HepG2 (cell line): ENCODE data around the gene SLX4. TPM values are rescaled to one million over a fixed set of nuclear protein-coding genes. Genes with fewer than 3 reads are reported as not detected.

Experiments
- ATAC-seq: fragments of 200-7000 bp; cut with Tn5 transposase; 3 replicates; pipeline ENCODE4 v1.9.1; 2020; ENCODE audit warnings: mild to moderate bottlenecking, moderate library complexity
- BruUV-seq: library from RNA; stranded (reverse); fragments of 400-500 nt; replicated peaks from 2 replicates; lab custom pipeline; 2021; lab: Mats Ljungman, UMichigan
- CTCF ChIA-PET: fragments of 300-600 bp; formaldehyde crosslinking; extraction: SDS; loops from one replicate; lab custom pipeline; 2021; ENCODE audit warnings: low total read pairs, inconsistent platforms, low intra/inter-chr PET ratio; lab: Yijun Ruan, JAX
- POLR2A ChIA-PET: fragments of 350-600 bp; sonication (Branson Sonifier 250); formaldehyde crosslinking; loops from one replicate; lab custom pipeline; 2020; ENCODE audit warnings: antibody characterized with exemption, inconsistent platforms; lab: Yijun Ruan, JAX
- DNase-seq: peaks from one replicate; pipeline ENCODE4 v3.0.0-alpha.2; 2015; ENCODE audit warnings: low spot score
- FAIRE-seq: peaks from 3 replicates; lab custom pipeline; 2011; peaks lifted over from hg19 to GRCh38; lab: Jason Lieb, UNC
- H2AFZ ChIP-seq: one replicate; pipeline ENCODE4 v1.6.1; 2011; ENCODE audit warnings: low read length, inconsistent platforms
- H3K27ac ChIP-seq: fragments of 300-600 bp; 3 replicates; pipeline ENCODE4 v1.8.0; 2011; ENCODE audit warnings: mixed run types, mild to moderate bottlenecking, mixed read lengths, low read length, inconsistent platforms; ENCODE audit not compliant: insufficient read depth; ENCODE audit errors: extremely low read length
- H3K27me3 ChIP-seq, 2 experiments: fragments of 200-600 bp in 1 of 2; 2 replicates in 1 of 2; 3 replicates in 1 of 2; pipeline versions ENCODE4 v1.6.0 to v1.8.0; 2011; ENCODE audit warnings: low read length in 2 of 2, mild to moderate bottlenecking in 2 of 2, moderate library complexity in 2 of 2, inconsistent platforms in 1 of 2; ENCODE audit not compliant: insufficient read depth in 2 of 2, control insufficient read depth in 1 of 2
- H3K36me3 ChIP-seq, 2 experiments: fragments of 200-600 bp in 1 of 2; replicated peaks in 1 of 2; 2 replicates in 1 of 2; 3 replicates in 1 of 2; pipeline versions ENCODE4 v1.5.1 to v1.8.0; 2011; ENCODE audit warnings: low read length in 2 of 2, inconsistent platforms in 1 of 2; ENCODE audit not compliant: insufficient read depth in 2 of 2, control insufficient read depth in 1 of 2
- H3K4me1 ChIP-seq: 2 replicates; pipeline ENCODE4 v1.5.1; 2012; ENCODE audit warnings: low read length, inconsistent platforms; ENCODE audit not compliant: insufficient read depth
- H3K4me2 ChIP-seq: 2 replicates; pipeline ENCODE4 v1.6.0; 2011; ENCODE audit warnings: low read depth, low read length, inconsistent platforms
- H3K4me3 ChIP-seq, 3 experiments: fragments of 200-600 bp in 1 of 3; sonication (generic), shearing (Covaris generic) in 1 of 3; replicated peaks in 1 of 3; 2 replicates each; pipeline ENCODE4 v1.5.1; 2011 to 2016; ENCODE audit warnings: low read length in 3 of 3, inconsistent platforms in 2 of 3, low read depth in 2 of 3, mild to moderate bottlenecking in 2 of 3, control low read depth in 1 of 3, mixed read lengths in 1 of 3; ENCODE audit not compliant: insufficient read depth in 1 of 3
- H3K79me2 ChIP-seq: one replicate; pipeline ENCODE4 v1.6.1; 2011; ENCODE audit warnings: low read length, inconsistent platforms; ENCODE audit not compliant: insufficient read depth
- H3K9ac ChIP-seq: 2 replicates; pipeline ENCODE4 v1.6.0; 2011; ENCODE audit warnings: mild to moderate bottlenecking, low read depth, low read length, inconsistent platforms; ENCODE audit not compliant: insufficient read depth
- H3K9me3 ChIP-seq: 2 replicates; pipeline ENCODE4 v1.5.1; 2012; ENCODE audit warnings: mild to moderate bottlenecking, low read length
- H4K20me1 ChIP-seq: 2 replicates; pipeline ENCODE4 v1.6.0; 2011; ENCODE audit warnings: inconsistent platforms, mild to moderate bottlenecking, low read length, moderate library complexity; ENCODE audit not compliant: insufficient read depth
- PRDM10 ChIP-seq: sonication (generic); formaldehyde crosslinking; IDR thresholded peaks from 2 replicates; pipeline ENCODE4 v1.4.0; 2020; ENCODE audit warnings: low read depth, missing genetic modification reagents
- SP4 ChIP-seq: sonication (generic); formaldehyde crosslinking; IDR thresholded peaks from 2 replicates; pipeline ENCODE4 v1.8.1; 2023; ENCODE audit warnings: mild to moderate bottlenecking, missing genetic modification reagents
- TIGD3 ChIP-seq: sonication (generic); formaldehyde crosslinking; IDR thresholded peaks from 2 replicates; pipeline ENCODE4 v1.5.1; 2020; ENCODE audit warnings: mild to moderate bottlenecking, missing genetic modification reagents, borderline replicate concordance
- TRIM22 ChIP-seq: fragments of 450-650 bp; IDR thresholded peaks from 2 replicates; pipeline ENCODE4 v1.6.1; 2017
- ZNF282 ChIP-seq: fragments of 450-650 bp; IDR thresholded peaks from 2 replicates; pipeline ENCODE4 v1.6.1; 2018; ENCODE audit not compliant: partially characterized antibody
- ZNF546 ChIP-seq: sonication (generic); formaldehyde crosslinking; conservative IDR thresholded peaks from 2 replicates; pipeline ENCODE4 v1.8.1; 2023; ENCODE audit warnings: mild to moderate bottlenecking, missing genetic modification reagents
- WGBS: methylation state at CpG from one replicate; pipeline ENCODE4 v1.1.6; 2017; ENCODE audit warnings: low lambda C conversion rate; 5-methylcytosine and 5-hydroxymethylcytosine counted together
- in situ Hi-C: cut with HindIII; loops from 2 replicates; pipeline ENCODE4 v1.10.0; 2017; ENCODE audit warnings: low pct_unique_long_range_greater_than_20kb; ENCODE audit not compliant: extremely low pct_ligation_motif_present
- intact Hi-C: fragments of 100-400 bp; cut with micrococcal nuclease; formaldehyde crosslinking; loops from one replicate; pipeline ENCODE4 v1.10.0; 2022; ENCODE audit not compliant: unreplicated experiment
- polyA plus RNA-seq, 8 experiments: library from polyadenylated mRNA; depleted of rRNA in 3 of 8; stranded (reverse) in 7 of 8; unstranded in 1 of 8; fragments of >200 nt; fragmentation: Illumina TruSeq in 4 of 8; extraction: Trizol in 4 of 8; gene quantifications; 2 replicates each; pipeline versions ENCODE4 v1.2.1 to v1.2.3, GENCODE V29; 2011 to 2016; ENCODE audit warnings: low read depth in 4 of 8, missing spikeins in 1 of 8, mixed read lengths in 1 of 8; ENCODE audit not compliant: insufficient read depth in 1 of 8
- total RNA-seq, 5 experiments: library from RNA; depleted of rRNA; stranded (reverse); fragments of >200 nt; fragmentation: Illumina TruSeq; extraction: Trizol; gene quantifications; 2 replicates each; pipeline ENCODE4 v1.2.3, GENCODE V29; 2016; ENCODE audit warnings: low read depth in 1 of 5

The SLX4 gene
- total and polyA plus RNA-seq, 2 of the 13 experiments (the other 11 are each of a cell fraction or from before 2014, with no cell fraction given): 1.1 to 3.6 TPM

- 82% methylated on average over 13 of the region's 13 CpGs for whole genome bisulfite sequencing
- in situ Hi-C loops: no loop called here
- ATAC-seq (no peak), DNase-seq (no peak), FAIRE-seq (no peak)
- no TSS peak for BruUV-seq
- Histone ChIP-seq H3K4me2 (no peak overlapping the region), H3K36me3 (peaks cover 0 to 7% of the 10 kb centered on the region in 2 experiments; a peak in 1 of 5 replicates), H3K27ac (no peak overlapping the region), H3K4me1 (peaks cover 28% of the 10 kb centered on the region), H2AFZ (no peak overlapping the region), H3K9ac (no peak overlapping the region), H3K4me3 (no peak overlapping the region), H3K27me3 (no peaks in the 10 kb centered on the region), H4K20me1 (no peaks in the 10 kb centered on the region), H3K79me2 (no peaks in the 10 kb centered on the region), H3K9me3 (peaks cover 6% of the 10 kb centered on the region)
- ChIA-PET CTCF (no interaction called here), POLR2A (no interaction called here)
- intact Hi-C loops: no loop called here
- TF ChIP-seq SP4: no peak
- TF ChIP-seq TIGD3 (CRISPR knock-in tag): no peak
- no peak for TF ChIP-seq ZNF546 (CRISPR knock-in tag)
- TF ChIP-seq TRIM22: no peak
- no peak for TF ChIP-seq ZNF282
- no peak for TF ChIP-seq PRDM10 (CRISPR knock-in tag)
These were observed 9.6 kb downstream of the SLX4 start for GRCh38 chr16:3601614-3602319.
